Measurements from ENCODE around the gene LSAMP. TPM values are rescaled to one million over a fixed set of nuclear protein-coding genes. Genes with fewer than 3 reads are reported as not detected.

The LSAMP gene
- total and polyA plus RNA-seq, 2 donors (not counting 3 experiments of a cell fraction or from before 2014, with no cell fraction given) = not detected

GRCh38 chr3:116118475-116119169 is 326.7 kb downstream of the LSAMP start:
- no peak for TF ChIP-seq EZH2 (IDR thresholded peaks at IDR 0.05; ENCODE audit: borderline replicate concordance, low read depth, low read length, severe bottlenecking)
- no peak for TF ChIP-seq POLR2AphosphoS5 (IDR thresholded peaks at IDR 0.05; ENCODE audit: insufficient read depth, low read depth, low read length)
- no peak for TF ChIP-seq JUN (IDR thresholded peaks at IDR 0.05; ENCODE audit: borderline replicate concordance, insufficient read depth, insufficient read length, low read depth)
- no peak for TF ChIP-seq FOS (IDR thresholded peaks at IDR 0.05; ENCODE audit: borderline replicate concordance, insufficient read depth, low read length)
- no peak for TF ChIP-seq MYC (IDR thresholded peaks at IDR 0.05; ENCODE audit: low read depth, low read length)
- no peak for TF ChIP-seq GATA2 (IDR thresholded peaks at IDR 0.05; ENCODE audit: insufficient read depth, insufficient read length, low read depth, low read length)
- H3K27me3 ChIP-seq (ENCODE audit: control insufficient read depth in 2 of 2, insufficient read depth in 2 of 2, low read length in 2 of 2) = no peaks in the 10 kb centered on the region
- no TSS peak for BruUV-seq (replicated peaks)
- intact Hi-C loops (cut with micrococcal nuclease) (no loop called here), dilution Hi-C loops (cut with MboI; ENCODE audit: extremely low pct_ligation_motif_present, low sequenced_read_pairs) (no loop called here)
- no peaks in the 10 kb centered on the region for H3K79me2 ChIP-seq (ENCODE audit: control insufficient read depth, insufficient read depth, low read length)
- H3K4me3 ChIP-seq (replicated peaks in 1 of 3; ENCODE audit: insufficient read depth in 1 of 3, low read depth in 1 of 3, low read length in 3 of 3) = no peak overlapping the region
- DNase-seq (ENCODE audit: low read depth, low spot score) (no peak), FAIRE-seq (no peak)
- no peak overlapping the region for H3K4me2 ChIP-seq (ENCODE audit: insufficient read depth, low read length)
- H2AFZ ChIP-seq (ENCODE audit: low read depth, low read length) = no peak overlapping the region
- H3K27ac ChIP-seq (ENCODE audit: insufficient read depth, low read depth, low read length) = no peak overlapping the region
- no peaks in the 10 kb centered on the region for H3K9me1 ChIP-seq (replicated peaks; ENCODE audit: control insufficient read depth, extremely low read depth, insufficient read depth, low read length)
- H3K36me3 ChIP-seq (ENCODE audit: control insufficient read depth in 2 of 2, extremely low read depth in 1 of 2, insufficient read depth in 2 of 2, low read length in 2 of 2) = no peaks in the 10 kb centered on the region
- no peak overlapping the region for H3K9ac ChIP-seq (replicated peaks; ENCODE audit: extremely low read depth, insufficient read depth, low read length)
- POLR2A ChIA-PET = no interaction called here
- CTCF ChIA-PET = no interaction called here
- H3K4me1 ChIP-seq (ENCODE audit: control insufficient read depth, extremely low read depth, insufficient read depth, low read length) = no peaks in the 10 kb centered on the region
- no peaks in the 10 kb centered on the region for H4K20me1 ChIP-seq (replicated peaks; ENCODE audit: control insufficient read depth, extremely low read depth, insufficient read depth, low read length)
- H3K9me3 ChIP-seq (replicated peaks; ENCODE audit: control insufficient read depth, insufficient read depth, low read length) = no peaks in the 10 kb centered on the region

GRCh38 chr3:116114586-116114985 is 330.7 kb downstream of the LSAMP start:
- CTCF ChIA-PET = no interaction called here
- Histone ChIP-seq H3K79me2 (ENCODE audit: control insufficient read depth, insufficient read depth, low read length) (no peaks in the 10 kb centered on the region), H3K4me1 (ENCODE audit: control insufficient read depth, extremely low read depth, insufficient read depth, low read length) (no peaks in the 10 kb centered on the region), H3K36me3 (ENCODE audit: control insufficient read depth in 2 of 2, extremely low read depth in 1 of 2, insufficient read depth in 2 of 2, low read length in 2 of 2) (no peaks in the 10 kb centered on the region), H3K9ac (replicated peaks; ENCODE audit: extremely low read depth, insufficient read depth, low read length) (no peak overlapping the region), H2AFZ (ENCODE audit: low read depth, low read length) (no peak overlapping the region), H3K4me2 (ENCODE audit: insufficient read depth, low read length) (no peak overlapping the region), H3K4me3 (replicated peaks in 1 of 3; ENCODE audit: insufficient read depth in 1 of 3, low read depth in 1 of 3, low read length in 3 of 3) (no peak overlapping the region), H3K9me1 (replicated peaks; ENCODE audit: control insufficient read depth, extremely low read depth, insufficient read depth, low read length) (no peaks in the 10 kb centered on the region), H4K20me1 (replicated peaks; ENCODE audit: control insufficient read depth, extremely low read depth, insufficient read depth, low read length) (no peaks in the 10 kb centered on the region), H3K9me3 (replicated peaks; ENCODE audit: control insufficient read depth, insufficient read depth, low read length) (no peaks in the 10 kb centered on the region), H3K27me3 (ENCODE audit: control insufficient read depth in 2 of 2, insufficient read depth in 2 of 2, low read length in 2 of 2) (no peaks in the 10 kb centered on the region), H3K27ac (ENCODE audit: insufficient read depth, low read depth, low read length) (no peak overlapping the region)
- DNase-seq (ENCODE audit: low read depth, low spot score) (no peak), FAIRE-seq (no peak)
- dilution Hi-C loops (cut with MboI; ENCODE audit: extremely low pct_ligation_motif_present, low sequenced_read_pairs) = no loop called here
- intact Hi-C loops (cut with micrococcal nuclease) = no loop called here
- TF ChIP-seq GATA2 (IDR thresholded peaks at IDR 0.05; ENCODE audit: insufficient read depth, insufficient read length, low read depth, low read length) (no peak), MYC (IDR thresholded peaks at IDR 0.05; ENCODE audit: low read depth, low read length) (no peak), POLR2A (IDR thresholded peaks at IDR 0.05; ENCODE audit: low read depth, low read length) (no peak)
- BruUV-seq (replicated peaks) = no TSS peak
- POLR2A ChIA-PET = no interaction called here
